OCI-LY7 (cell line): ENCODE measurements around the gene SPAG9. TPM values are rescaled to one million over a fixed set of nuclear protein-coding genes. Genes with fewer than 3 reads are reported as not detected.

Experiments
- BruUV-seq: library from RNA; stranded (reverse); fragments of 400-500 nt; replicated peaks from 2 replicates; lab custom pipeline; 2021; lab: Mats Ljungman, UMichigan
- CTCF ChIA-PET: fragments of 300-600 bp; sonication (Branson Sonifier 250); formaldehyde crosslinking; loops from one replicate; lab custom pipeline; 2022; ENCODE audit warnings: antibody characterized with exemption; ENCODE audit not compliant: unreplicated experiment; lab: Charles Lee
- POLR2A ChIA-PET: fragments of 300-600 bp; sonication (Branson Sonifier 250); formaldehyde crosslinking; loops from one replicate; lab custom pipeline; 2022; ENCODE audit warnings: antibody characterized with exemption; lab: Charles Lee
- DNase-seq: peaks from one replicate; pipeline ENCODE4 v3.0.0-alpha.2; 2015; ENCODE audit warnings: low spot score
- H2AFZ ChIP-seq: fragments of 200-600 bp; sonication (generic), shearing (Covaris generic); 2 replicates; pipeline ENCODE4 v1.6.1; 2014; ENCODE audit warnings: mild to moderate bottlenecking, antibody characterized with exemption, low read length, moderate library complexity
- H3K27ac ChIP-seq: fragments of 200-600 bp; sonication (generic); 2 replicates; pipeline ENCODE4 v1.5.1; 2014; ENCODE audit warnings: mixed run types, low read depth, mild to moderate bottlenecking, moderate library complexity, low read length, inconsistent platforms; ENCODE audit not compliant: poor library complexity, severe bottlenecking
- H3K36me3 ChIP-seq: fragments of 200-600 bp; sonication (generic); 2 replicates; pipeline ENCODE4 v1.6.1; 2014; ENCODE audit warnings: mild to moderate bottlenecking, antibody characterized with exemption, low read length, moderate library complexity, mixed read lengths; ENCODE audit not compliant: insufficient read depth
- H3K4me1 ChIP-seq: fragments of 200-600 bp; sonication (generic); 2 replicates; pipeline ENCODE4 v1.5.1; 2014; ENCODE audit warnings: mild to moderate bottlenecking, low read length; ENCODE audit not compliant: insufficient read depth, poor library complexity, severe bottlenecking
- H3K4me2 ChIP-seq: fragments of 200-600 bp; sonication (generic); 2 replicates; pipeline ENCODE4 v1.6.1; 2014; ENCODE audit warnings: mild to moderate bottlenecking, low read length
- H3K4me3 ChIP-seq: fragments of 200-600 bp; sonication (generic); 2 replicates; pipeline ENCODE4 v1.5.1; 2014; ENCODE audit warnings: mild to moderate bottlenecking, low read depth, low read length; ENCODE audit not compliant: poor library complexity, severe bottlenecking
- H3K79me2 ChIP-seq: fragments of 200-600 bp; sonication (generic); 2 replicates; pipeline ENCODE4 v1.6.1; 2016; ENCODE audit warnings: low read depth, mild to moderate bottlenecking, low read length, moderate library complexity, mixed read lengths; ENCODE audit not compliant: insufficient read depth
- H3K9me2 ChIP-seq: fragments of 200-600 bp; sonication (generic); 2 replicates; pipeline ENCODE4 v1.6.1; 2016; ENCODE audit warnings: mild to moderate bottlenecking, low read length, mixed read lengths; ENCODE audit not compliant: insufficient read depth
- H3K9me3 ChIP-seq: fragments of 200-600 bp; sonication (generic); 2 replicates; pipeline ENCODE4 v1.6.1; 2014; ENCODE audit warnings: mild to moderate bottlenecking, mixed run types, low read length, mixed read lengths
- H4K20me1 ChIP-seq: fragments of 200-600 bp; sonication (generic); 2 replicates; pipeline ENCODE4 v1.6.1; 2014; ENCODE audit warnings: mild to moderate bottlenecking, antibody characterized with exemption, low read length, moderate library complexity, mixed read lengths; ENCODE audit not compliant: insufficient read depth
- CTCF ChIP-seq: fragments of 200-600 bp; sonication (generic); conservative IDR thresholded peaks from 2 replicates; pipeline ENCODE4 v1.5.1; 2014; ENCODE audit warnings: mild to moderate bottlenecking, antibody characterized with exemption, low read length, moderate library complexity, mixed read lengths
- EZH2phosphoT487 ChIP-seq: fragments of 200-600 bp; sonication (generic); IDR thresholded peaks from 2 replicates; pipeline ENCODE4 v1.6.1; 2018; ENCODE audit warnings: low read depth, borderline replicate concordance, mild to moderate bottlenecking, mixed run types, antibody characterized with exemption, low read length, moderate library complexity, mixed read lengths
- intact Hi-C: fragments of 100-400 bp; cut with micrococcal nuclease; formaldehyde crosslinking; loops from one replicate; pipeline ENCODE4 v1.10.0; 2022; ENCODE audit not compliant: unreplicated experiment
- total RNA-seq, 2 experiments: library from RNA; depleted of rRNA in 1 of 2; stranded (reverse); fragments of >200 nt in 1 of 2; shearing (Covaris generic) in 1 of 2; gene quantifications; 2 replicates each; pipeline ENCODE4 v1.2.3, GENCODE V29; 2014 to 2022

SPAG9 gene
- total RNA-seq, 2 experiments from 2014 or later = 75.5 to 78.9 TPM

- no peak overlapping the region for H3K4me2 ChIP-seq
- no peaks in the 10 kb centered on the region for H4K20me1 ChIP-seq
- no peak for DNase-seq
- H3K9me2 ChIP-seq = no peaks in the 10 kb centered on the region
- POLR2A ChIA-PET = interaction anchor here (0.7 kb wide), 1 partner anchor 132 kb away, joined by 4 read pairs; no protein-coding TSS in a partner anchor
- H3K27ac ChIP-seq = no peak overlapping the region
- CTCF ChIA-PET = no interaction called here
- H3K36me3 ChIP-seq = peaks cover 51% of the 10 kb centered on the region
- no peaks in the 10 kb centered on the region for H3K4me1 ChIP-seq
- TF ChIP-seq EZH2phosphoT487 (no peak), CTCF (no peak)
- BruUV-seq = no TSS peak
- H3K79me2 ChIP-seq = no peaks in the 10 kb centered on the region
- H2AFZ ChIP-seq = no peak overlapping the region
- no peaks in the 10 kb centered on the region for H3K9me3 ChIP-seq
- no peak overlapping the region for H3K4me3 ChIP-seq
- intact Hi-C loops = no loop called here
These were observed 159.1 kb downstream of the SPAG9 start for GRCh38 chr17:50961282-50962220.

GRCh38 chr17:50959341-50959740 is 161.3 kb downstream of the SPAG9 start:
- no peaks in the 10 kb centered on the region for H3K9me2 ChIP-seq
- no peak for TF ChIP-seq EZH2phosphoT487
- TF ChIP-seq CTCF = no peak
- no TSS peak for BruUV-seq
- H3K36me3 ChIP-seq = peaks cover 30% of the 10 kb centered on the region; the same call in 1 of the 2 replicates
- no peak overlapping the region for H3K4me2 ChIP-seq
- no peaks in the 10 kb centered on the region for H4K20me1 ChIP-seq
- POLR2A ChIA-PET = no interaction called here
- H2AFZ ChIP-seq = no peak overlapping the region
- CTCF ChIA-PET = no interaction called here
- intact Hi-C loops = no loop called here
- DNase-seq = no peak
- H3K79me2 ChIP-seq = no peaks in the 10 kb centered on the region
- H3K4me1 ChIP-seq = no peaks in the 10 kb centered on the region
- no peak overlapping the region for H3K27ac ChIP-seq
- no peaks in the 10 kb centered on the region for H3K9me3 ChIP-seq
- H3K4me3 ChIP-seq = no peak overlapping the region
